Common myeloid progenitor, CD34-positive (primary cell): ENCODE measurements around the gene GDF15.

Experiments used
- CTCF ChIA-PET: fragments of 350-600 bp; sonication (Branson Sonifier 250); formaldehyde crosslinking; loops from one replicate; lab custom pipeline; 2021; ENCODE audit warnings: antibody characterized with exemption; lab: Charles Lee
- POLR2A ChIA-PET: fragments of 350-600 bp; sonication (Branson Sonifier 250); formaldehyde crosslinking; loops from one replicate; lab custom pipeline; 2021; ENCODE audit warnings: antibody characterized with exemption; lab: Charles Lee
- DNase-seq, 3 donors: peaks; one replicate each; pipeline versions ENCODE4 v3.0.0 to v3.0.0-alpha.2; 2013
- H3K27ac ChIP-seq, 2 experiments: 1 replicate in 1 of 2; 2 replicates in 1 of 2; pipeline ENCODE4 v1.7.0; 2013; ENCODE audit warnings: inconsistent platforms in 2 of 2, low read length in 2 of 2, mild to moderate bottlenecking in 2 of 2, low read depth in 1 of 2, moderate library complexity in 1 of 2; ENCODE audit not compliant: severe bottlenecking in 2 of 2, insufficient read depth in 1 of 2, poor library complexity in 1 of 2
- H3K27me3 ChIP-seq, 5 experiments: replicated peaks in 2 of 5; 1 replicate in 3 of 5; 2 replicates in 2 of 5; pipeline versions ENCODE4 v1.6.1 to v1.7.0; 2013; ENCODE audit warnings: low read length in 4 of 5, mild to moderate bottlenecking in 2 of 5, moderate library complexity in 2 of 5, inconsistent platforms in 1 of 5; ENCODE audit not compliant: insufficient read depth in 5 of 5, control insufficient read depth in 4 of 5
- H3K36me3 ChIP-seq, 4 experiments: 1 replicate in 2 of 4; 2 replicates in 2 of 4; pipeline versions ENCODE4 v1.6.1 to v1.7.0; 2013; ENCODE audit warnings: low read length in 3 of 4, control low read depth in 1 of 4, mild to moderate bottlenecking in 1 of 4; ENCODE audit not compliant: control insufficient read depth in 4 of 4, insufficient read depth in 4 of 4
- H3K4me1 ChIP-seq, 4 experiments: 1 replicate in 3 of 4; 2 replicates in 1 of 4; pipeline versions ENCODE4 v1.6.1 to v1.7.1; 2013; ENCODE audit warnings: low read length in 3 of 4, mild to moderate bottlenecking in 3 of 4, control low read depth in 1 of 4, inconsistent platforms in 1 of 4, moderate library complexity in 1 of 4; ENCODE audit not compliant: control insufficient read depth in 4 of 4, insufficient read depth in 4 of 4; ENCODE audit errors: control extremely low read depth in 1 of 4
- H3K4me3 ChIP-seq, 7 experiments: 1 replicate in 4 of 7; 2 replicates in 3 of 7; pipeline versions ENCODE4 v1.5.1 to v1.7.0; 2013; ENCODE audit warnings: mild to moderate bottlenecking in 7 of 7, low read length in 6 of 7, moderate library complexity in 6 of 7, inconsistent platforms in 2 of 7, low read depth in 2 of 7, control low read depth in 1 of 7; ENCODE audit not compliant: insufficient read depth in 4 of 7, control insufficient read depth in 1 of 7; ENCODE audit errors: extremely low read depth in 1 of 7
- H3K9me3 ChIP-seq, 5 experiments: 1 replicate in 4 of 5; 2 replicates in 1 of 5; pipeline versions ENCODE4 v1.6.1 to v1.7.1; 2013; ENCODE audit warnings: low read length in 4 of 5, mild to moderate bottlenecking in 2 of 5, inconsistent platforms in 1 of 5, low read depth in 1 of 5, moderate library complexity in 1 of 5; ENCODE audit not compliant: control insufficient read depth in 4 of 5, insufficient read depth in 2 of 5; ENCODE audit errors: control extremely low read depth in 1 of 5
- WGBS: methylation state at CpG from one replicate; pipeline ENCODE4 v1.1.5; 2013; ENCODE audit not compliant: insufficient coverage; 5-methylcytosine and 5-hydroxymethylcytosine counted together

Gene GDF15

DNA sequence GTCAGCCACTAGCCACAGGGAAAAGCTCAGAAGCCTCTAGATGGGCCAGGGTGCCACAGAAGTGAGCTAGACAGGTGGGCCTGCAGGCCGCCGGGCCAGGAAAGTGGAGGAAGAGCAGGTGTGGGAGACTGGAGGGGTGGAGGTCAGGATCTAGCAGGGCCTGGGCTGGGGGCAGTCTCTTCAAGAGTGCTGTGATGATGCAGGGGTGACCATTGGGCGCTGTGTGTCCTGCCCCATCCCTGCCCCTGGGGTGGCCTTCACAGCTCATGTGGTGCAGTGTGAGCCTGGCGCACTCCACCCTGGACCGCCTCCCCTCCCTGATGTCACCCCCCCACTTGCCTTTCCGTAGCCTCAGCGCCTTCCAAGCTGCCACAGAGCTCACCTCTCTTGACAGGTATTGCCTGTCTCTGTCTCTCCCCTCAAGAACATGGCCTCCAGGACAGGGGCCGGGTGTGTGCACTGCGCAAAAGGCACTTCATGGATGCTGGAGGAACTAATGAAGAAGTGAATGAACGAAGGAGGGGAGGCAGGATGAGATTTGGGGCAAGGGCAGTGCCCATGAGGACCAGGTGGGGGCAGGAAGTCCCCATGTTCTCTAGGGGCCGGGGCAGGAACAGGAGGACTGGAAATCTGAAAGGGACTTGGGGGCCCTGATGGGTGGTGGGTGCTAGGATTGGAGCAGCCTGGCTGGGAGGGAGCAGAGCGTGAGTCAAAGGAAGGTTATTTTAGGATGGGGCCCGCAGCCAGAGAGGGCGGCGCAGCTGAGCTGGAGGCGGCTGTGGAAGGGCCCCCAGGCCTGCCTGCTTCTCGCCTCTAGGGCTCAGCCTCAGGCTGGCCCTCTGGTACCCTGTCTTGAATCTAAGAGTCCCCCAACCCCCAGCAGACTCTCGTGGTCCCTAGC, 39.8 kb downstream of the GDF15 start:
- no peak overlapping the region for H3K4me3 ChIP-seq
- CTCF ChIA-PET = no interaction called here
- H3K27ac ChIP-seq = no peak overlapping the region
- peaks cover 0 to 41% (median 3%) of the 10 kb centered on the region in 4 experiments for H3K36me3 ChIP-seq
- H3K4me1 ChIP-seq = peaks cover 0 to 61% (median 43%) of the 10 kb centered on the region in 4 experiments
- WGBS = 87% methylated on average over 13 of the region's 18 CpGs
- POLR2A ChIA-PET = no interaction called here
- DNase-seq = no peak
- H3K9me3 ChIP-seq = no peaks in the 10 kb centered on the region
- H3K27me3 ChIP-seq = no peaks in the 10 kb centered on the region

DNA sequence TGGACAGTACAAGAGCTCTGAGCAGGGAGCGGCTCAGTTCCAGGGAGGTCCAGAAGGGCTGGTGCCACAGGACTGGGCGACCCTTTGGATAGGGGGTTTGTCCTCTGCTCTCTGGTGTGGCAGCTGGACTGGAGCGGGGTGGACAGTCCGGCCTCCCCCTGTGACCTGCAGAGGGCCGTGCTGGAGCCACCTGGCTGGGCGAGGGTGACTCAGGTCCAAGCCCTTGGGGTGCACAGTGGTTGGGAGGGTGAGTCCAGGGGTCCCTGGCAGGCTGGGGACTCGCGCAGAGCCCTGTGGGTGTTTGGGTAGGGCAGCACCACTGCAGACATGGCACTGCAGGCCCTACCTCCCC, 40.4 kb downstream of the GDF15 start:
- no peaks in the 10 kb centered on the region for H3K27me3 ChIP-seq
- no peak overlapping the region for H3K27ac ChIP-seq
- POLR2A ChIA-PET = no interaction called here
- WGBS = 100% methylated on average over 4 of the region's 8 CpGs
- H3K9me3 ChIP-seq = no peaks in the 10 kb centered on the region
- CTCF ChIA-PET = no interaction called here
- peaks cover 0 to 59% (median 38%) of the 10 kb centered on the region in 4 experiments for H3K4me1 ChIP-seq
- H3K36me3 ChIP-seq = peaks cover 0 to 43% (median 3%) of the 10 kb centered on the region in 4 experiments
- DNase-seq = no peak
- H3K4me3 ChIP-seq = no peak overlapping the region

DNA sequence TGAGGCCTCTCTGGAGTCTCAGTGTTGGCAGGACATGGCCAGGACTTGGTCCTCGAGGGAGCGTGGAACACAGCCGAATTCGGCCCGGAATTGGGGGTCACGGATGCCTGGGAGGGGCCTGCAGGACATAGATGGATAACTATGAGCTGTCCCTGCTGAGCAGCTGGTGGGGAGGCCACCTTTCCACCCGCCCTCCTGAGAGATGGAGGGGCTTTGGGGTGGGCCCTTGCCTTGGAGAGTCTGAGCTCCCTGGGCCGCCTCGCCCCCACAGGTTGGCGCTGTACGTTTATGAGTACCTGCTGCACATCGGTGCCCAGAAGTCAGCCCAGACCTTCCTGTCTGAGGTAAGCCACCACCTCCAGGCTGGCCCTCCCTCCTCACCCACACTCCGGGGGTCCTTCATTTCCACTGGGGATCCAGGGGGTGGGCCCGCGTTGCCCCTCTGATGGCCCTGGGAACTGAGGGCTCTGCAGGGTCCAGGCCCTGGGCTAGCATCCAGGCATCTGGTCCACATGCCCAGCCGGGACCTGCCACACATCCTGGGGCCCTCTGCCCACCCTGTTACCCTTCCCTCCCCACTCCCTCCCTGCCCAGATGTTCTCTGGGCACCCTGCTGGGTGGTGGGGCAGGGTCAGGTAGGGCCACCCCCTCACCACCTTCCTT, 41.3 kb downstream of the GDF15 start:
- peaks cover 0 to 63% (median 35%) of the 10 kb centered on the region in 4 experiments for H3K4me1 ChIP-seq
- POLR2A ChIA-PET = interaction anchor here (1.4 kb wide), 1 partner anchor 10 kb away, joined by 6 read pairs; no protein-coding TSS in a partner anchor

DNA sequence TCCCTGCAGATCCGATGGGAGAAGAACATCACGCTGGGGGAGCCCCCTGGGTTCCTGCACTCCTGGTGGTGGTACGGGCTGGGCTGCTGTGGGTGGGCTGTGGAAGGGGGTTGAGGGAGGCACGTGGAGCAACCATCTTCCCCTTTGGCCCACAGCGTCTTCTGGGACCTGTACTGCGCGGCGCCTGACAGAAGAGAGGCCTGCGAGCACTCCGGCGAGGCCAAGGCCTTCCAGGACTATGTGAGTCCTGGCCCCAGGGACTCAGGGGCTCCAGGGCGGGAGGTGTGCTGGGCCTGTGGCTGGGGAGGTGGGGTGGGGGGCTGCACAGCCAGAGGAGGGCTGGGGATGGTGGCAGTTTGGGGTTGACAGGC, 41.8 kb downstream of the GDF15 start:
- no peak overlapping the region for H3K4me3 ChIP-seq
- 90% methylated on average over 2 of the region's 12 CpGs for WGBS
- H3K36me3 ChIP-seq = peaks cover 0 to 44% (median 3%) of the 10 kb centered on the region in 4 experiments
- POLR2A ChIA-PET = interaction anchor here (1.4 kb wide), 1 partner anchor 10 kb away, joined by 6 read pairs; no protein-coding TSS in a partner anchor
- no peak for DNase-seq
- no peaks in the 10 kb centered on the region for H3K9me3 ChIP-seq
- no peak overlapping the region for H3K27ac ChIP-seq
- H3K4me1 ChIP-seq = peaks cover 0 to 63% (median 33%) of the 10 kb centered on the region in 4 experiments
- no peaks in the 10 kb centered on the region for H3K27me3 ChIP-seq
- CTCF ChIA-PET = interaction anchor here (1.7 kb wide), 1 partner anchor 9 kb away, joined by 8 read pairs; the partner anchor contains the start of gene SSBP4

More for the DNA sequence above, 41.3 kb downstream of the GDF15 start:
- Histone ChIP-seq H3K9me3 (no peaks in the 10 kb centered on the region), H3K4me3 (no peak overlapping the region), H3K27me3 (no peaks in the 10 kb centered on the region), H3K27ac (no peak overlapping the region), H3K36me3 (peaks cover 0 to 45% (median 3%) of the 10 kb centered on the region in 4 experiments)
- 90% methylated on average over 12 of the region's 16 CpGs for WGBS
- CTCF ChIA-PET = no interaction called here
- DNase-seq = no peak

DNA sequence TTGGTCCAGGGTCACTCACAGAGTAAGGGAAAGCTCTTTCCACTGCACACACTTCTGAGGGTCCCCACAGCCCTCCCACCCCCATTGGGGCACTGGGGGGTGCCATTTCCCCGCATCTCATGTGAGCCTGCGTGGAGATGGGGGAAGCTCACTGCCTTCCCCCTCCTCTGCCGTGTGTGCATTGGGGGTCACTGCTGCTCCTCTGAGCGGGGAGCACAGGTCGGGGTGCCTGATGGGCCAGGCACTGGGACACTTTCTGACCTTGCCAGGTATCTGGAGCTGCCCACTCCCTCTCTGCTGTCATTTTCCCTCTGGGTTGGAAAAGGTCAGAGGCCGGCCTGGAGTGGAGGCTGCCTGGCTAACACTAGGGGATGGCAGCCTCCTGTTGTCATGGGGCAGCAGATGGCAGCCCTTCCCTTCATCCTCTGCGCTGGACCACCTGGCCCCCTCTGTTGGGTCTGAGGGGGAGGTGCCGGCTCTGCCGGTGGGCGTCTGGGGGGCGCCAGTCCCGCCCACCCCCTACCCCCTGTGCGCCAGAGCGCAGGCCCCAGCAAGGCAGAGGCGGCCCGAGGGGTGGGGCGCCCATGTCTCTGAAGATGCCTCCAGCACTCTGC, 42.3 kb downstream of the GDF15 start:
- H3K9me3 ChIP-seq = no peaks in the 10 kb centered on the region
- no peaks in the 10 kb centered on the region for H3K27me3 ChIP-seq
- peaks cover 0 to 44% (median 3%) of the 10 kb centered on the region in 4 experiments for H3K36me3 ChIP-seq
- no peak for DNase-seq
- peak overlapping the region in 2 of 7 experiments; percentile 54 to 66 for H3K4me3 ChIP-seq
- H3K4me1 ChIP-seq = peaks cover 0 to 65% (median 33%) of the 10 kb centered on the region in 4 experiments
- H3K27ac ChIP-seq = peak overlapping the region in 1 of 2 experiments; percentile 77
- 75% methylated on average over 15 of the region's 17 CpGs for WGBS
- CTCF ChIA-PET = interaction anchor here (1.7 kb wide), 1 partner anchor 10 kb away, joined by 8 read pairs; the partner anchor contains the start of gene SSBP4
- POLR2A ChIA-PET = interaction anchor here (1.4 to 1.8 kb wide), 2 partner anchors 8 to 11 kb away, joined by 6 to 10 read pairs; partner anchors contain the start of gene SSBP4

DNA sequence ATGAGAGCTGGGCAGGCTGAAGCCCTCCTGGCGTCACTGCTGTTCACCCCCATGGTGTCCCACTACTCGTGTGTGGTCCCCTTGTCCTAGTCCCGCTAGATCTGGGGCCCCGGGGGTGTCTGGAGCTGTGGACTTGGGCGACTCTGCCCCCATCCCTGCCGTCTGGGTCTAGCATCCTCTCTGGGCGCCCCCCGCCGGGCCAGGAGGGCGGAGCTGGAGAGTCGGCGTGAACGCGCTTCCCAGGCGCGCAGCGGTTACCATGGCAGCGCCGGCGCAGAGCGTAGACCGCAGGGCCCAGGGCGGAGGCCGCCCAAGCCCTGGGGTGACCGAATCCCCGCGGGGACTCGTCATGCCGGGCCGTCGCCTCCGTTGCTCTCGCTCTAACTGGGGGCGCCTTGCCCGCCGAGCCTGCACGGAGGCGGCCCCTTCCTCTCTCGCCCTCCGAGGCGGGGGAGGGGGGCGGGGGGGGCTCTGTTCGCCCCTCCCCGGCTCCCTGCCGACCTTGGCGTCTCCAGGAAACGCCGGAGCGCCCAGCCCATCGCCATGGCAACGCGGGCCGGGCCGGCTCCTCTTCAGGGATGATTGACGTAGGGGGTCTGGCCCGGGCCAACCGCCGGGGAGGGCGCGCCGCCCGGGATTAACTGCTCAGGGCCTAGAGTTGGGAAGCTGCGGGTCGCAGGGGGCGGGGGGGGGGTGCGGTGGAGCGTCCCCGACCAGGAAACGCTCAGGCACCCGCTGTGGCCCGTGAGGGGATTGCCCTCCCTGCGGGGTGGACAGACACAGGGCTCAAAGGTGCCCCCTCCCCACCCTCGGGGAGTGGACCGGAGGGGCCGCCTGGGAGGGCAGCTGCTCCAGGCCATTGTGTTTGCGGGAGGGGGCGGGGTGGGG, 43.1 kb downstream of the GDF15 start:
- POLR2A ChIA-PET = interaction anchor here (0.6 to 1.8 kb wide), 3 partner anchors 9 to 12 kb away, joined by 3 to 10 read pairs (median 6); partner anchors contain the start of gene SSBP4
- peak; percentile 88 to 95 (median 94) for DNase-seq
- peak overlapping the region; percentile 3 to 66 (median 18) for H3K4me3 ChIP-seq
- CTCF ChIA-PET = interaction anchor here (1.7 kb wide), 1 partner anchor 10 kb away, joined by 8 read pairs; the partner anchor contains the start of gene SSBP4
- WGBS = 3% methylated on average over 54 of the region's 77 CpGs
- peak overlapping the region; percentile 64 to 77 for H3K27ac ChIP-seq
- peaks cover 0 to 48% (median 3%) of the 10 kb centered on the region in 4 experiments for H3K36me3 ChIP-seq
- H3K9me3 ChIP-seq = no peaks in the 10 kb centered on the region
- no peaks in the 10 kb centered on the region for H3K27me3 ChIP-seq
- H3K4me1 ChIP-seq = peaks cover 0 to 63% (median 34%) of the 10 kb centered on the region in 4 experiments
